Measurements from ENCODE around the gene SPON2.

Gene SPON2

DNA sequence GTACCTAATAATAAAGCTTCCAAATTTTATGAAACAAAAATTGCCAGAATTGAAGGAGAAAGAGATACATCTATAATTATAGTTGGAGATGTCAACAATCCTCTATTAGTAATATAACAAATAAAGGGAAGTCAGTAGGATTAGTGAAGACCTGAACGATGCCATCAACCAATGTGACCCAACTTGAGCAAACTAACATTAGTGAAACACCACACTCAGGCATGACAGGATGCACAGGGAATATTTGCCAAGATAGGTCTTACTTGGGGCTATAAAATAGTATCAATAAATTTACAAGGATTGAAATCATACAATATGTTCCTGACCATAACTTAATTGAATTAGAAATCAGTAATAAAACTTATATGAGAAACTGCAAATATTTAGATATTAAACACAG, 12.0 kb downstream of the SPON2 start:
- Mint-ChIP-seq H3K36me3 (peaks cover 8% of the 10 kb centered on the region), H3K9me3 (ENCODE audit: low read depth) (peaks cover 6% of the 10 kb centered on the region), H3K4me1 (ENCODE audit: low read depth) (peaks cover 5% of the 10 kb centered on the region), H3K4me3 (no peak overlapping the region), H3K27ac (no peak overlapping the region), H3K27me3 (no peaks in the 10 kb centered on the region)

GRCh38 chr4:1156069-1156468, 16.3 kb downstream of the SPON2 start:
- H3K27ac Mint-ChIP-seq: no peak overlapping the region
- H3K9me3 Mint-ChIP-seq (ENCODE audit: low read depth): peaks cover 6% of the 10 kb centered on the region
- H3K4me3 Mint-ChIP-seq: no peak overlapping the region
- H3K4me1 Mint-ChIP-seq (ENCODE audit: low read depth): peaks cover 3% of the 10 kb centered on the region
- H3K36me3 Mint-ChIP-seq: peaks cover 8% of the 10 kb centered on the region
- peaks cover 5% of the 10 kb centered on the region for H3K27me3 Mint-ChIP-seq

DNA sequence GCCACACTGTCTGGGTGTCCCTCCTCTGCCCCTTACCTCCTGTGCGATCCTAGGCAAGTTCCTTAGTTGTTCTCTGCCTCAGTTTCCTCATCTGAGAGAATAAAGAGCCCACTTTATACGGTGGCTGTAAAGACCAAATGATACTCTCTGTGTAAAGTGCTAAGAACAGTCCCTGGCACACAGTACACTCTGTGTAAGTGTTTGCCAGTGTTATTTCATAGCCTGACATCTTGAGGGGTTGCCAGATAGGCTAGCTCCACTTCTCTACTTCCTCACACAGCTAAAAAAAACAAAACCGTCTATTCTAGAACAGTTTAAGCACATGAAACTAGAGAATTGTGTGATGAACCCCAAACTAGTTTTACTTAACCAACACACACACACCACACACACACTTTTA, 17.1 kb downstream of the SPON2 start:
- peaks cover 3% of the 10 kb centered on the region for H3K4me1 Mint-ChIP-seq (ENCODE audit: low read depth)
- H3K9me3 Mint-ChIP-seq (ENCODE audit: low read depth): peaks cover 6% of the 10 kb centered on the region
- peaks cover 8% of the 10 kb centered on the region for H3K36me3 Mint-ChIP-seq
- no peak overlapping the region for H3K4me3 Mint-ChIP-seq
- H3K27ac Mint-ChIP-seq: no peak overlapping the region
- peaks cover 5% of the 10 kb centered on the region for H3K27me3 Mint-ChIP-seq

DNA sequence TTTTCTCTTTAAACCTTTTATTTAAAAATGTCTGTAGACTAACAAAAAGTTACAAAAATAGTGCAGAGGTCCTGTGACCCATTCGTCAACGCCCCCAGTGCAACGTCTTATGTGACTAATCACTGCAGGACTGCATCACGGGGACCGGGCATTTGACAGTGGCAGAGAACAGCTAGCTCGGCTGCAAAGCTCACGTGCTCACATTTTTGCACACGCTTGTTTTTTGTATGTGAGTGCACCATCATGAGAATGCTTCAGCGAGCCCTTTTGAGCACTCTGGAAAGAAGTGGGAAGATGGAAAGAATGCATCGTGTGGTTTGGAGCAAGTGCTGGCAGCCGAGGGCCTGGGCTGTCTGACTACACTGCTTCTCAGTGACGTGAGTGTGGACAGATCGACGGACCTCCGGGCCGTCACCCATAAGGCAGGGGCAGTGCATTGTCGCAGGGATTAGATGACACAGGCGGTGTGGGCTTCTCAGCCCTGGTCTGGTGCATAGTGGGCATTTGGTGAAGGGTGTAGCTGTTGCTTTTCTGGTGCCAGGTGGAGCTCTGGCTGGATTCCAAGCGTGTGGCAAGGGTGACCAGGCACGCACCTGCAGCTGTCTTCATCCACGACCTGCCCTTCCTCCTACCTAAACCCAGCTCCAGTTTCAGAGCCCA, 17.7 kb downstream of the SPON2 start:
- Mint-ChIP-seq H3K4me3 (no peak overlapping the region), H3K36me3 (peaks cover 8% of the 10 kb centered on the region), H3K27ac (no peak overlapping the region), H3K4me1 (ENCODE audit: low read depth) (peaks cover 3% of the 10 kb centered on the region), H3K9me3 (ENCODE audit: low read depth) (peaks cover 6% of the 10 kb centered on the region), H3K27me3 (peaks cover 5% of the 10 kb centered on the region)

DNA sequence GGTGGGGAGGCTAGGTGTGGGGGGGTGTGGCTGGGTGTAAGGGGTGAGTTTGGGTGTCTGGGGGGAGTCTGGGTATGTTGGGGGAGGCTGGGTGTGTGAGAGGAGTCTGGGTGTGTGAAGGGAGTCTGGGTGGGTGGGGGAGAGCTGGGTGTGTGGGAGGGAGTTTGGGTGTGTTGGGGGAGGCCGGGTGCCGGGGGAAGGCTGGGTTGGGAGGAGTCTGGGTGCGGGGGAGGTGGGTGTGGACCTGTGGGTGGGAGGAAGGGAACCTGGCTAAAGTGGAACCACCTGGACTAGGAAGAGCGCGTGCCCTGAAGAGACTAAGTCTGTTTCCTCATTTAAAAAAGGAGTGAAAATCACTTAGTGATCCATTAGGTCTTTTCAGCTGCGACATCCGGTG, 18.3 kb downstream of the SPON2 start:
- Mint-ChIP-seq H3K27ac (no peak overlapping the region), H3K4me1 (ENCODE audit: low read depth) (peaks cover 3% of the 10 kb centered on the region), H3K4me3 (no peak overlapping the region), H3K27me3 (peaks cover 5% of the 10 kb centered on the region), H3K36me3 (peaks cover 6% of the 10 kb centered on the region), H3K9me3 (ENCODE audit: low read depth) (peaks cover 6% of the 10 kb centered on the region)

GRCh38 chr4:1153567-1154090, 18.8 kb downstream of the SPON2 start:
- H3K27ac Mint-ChIP-seq: no peak overlapping the region
- H3K36me3 Mint-ChIP-seq: peaks cover 6% of the 10 kb centered on the region
- H3K4me3 Mint-ChIP-seq: no peak overlapping the region
- peaks cover 3% of the 10 kb centered on the region for H3K4me1 Mint-ChIP-seq (ENCODE audit: low read depth)
- H3K27me3 Mint-ChIP-seq: peaks cover 5% of the 10 kb centered on the region
- peaks cover 6% of the 10 kb centered on the region for H3K9me3 Mint-ChIP-seq (ENCODE audit: low read depth)

- H3K4me3 Mint-ChIP-seq: no peak overlapping the region
- no peaks in the 10 kb centered on the region for H3K36me3 Mint-ChIP-seq
- H3K9me3 Mint-ChIP-seq (ENCODE audit: low read depth): no peaks in the 10 kb centered on the region
- peaks cover 3% of the 10 kb centered on the region for H3K4me1 Mint-ChIP-seq (ENCODE audit: low read depth)
- H3K27me3 Mint-ChIP-seq: peaks cover 5% of the 10 kb centered on the region
- H3K27ac Mint-ChIP-seq: no peak overlapping the region
Measured at GRCh38 chr4:1152290-1152689, 20.1 kb downstream of the SPON2 start.

- peaks cover 3% of the 10 kb centered on the region for H3K4me1 Mint-ChIP-seq (ENCODE audit: low read depth)
- peaks cover 5% of the 10 kb centered on the region for H3K27me3 Mint-ChIP-seq
- H3K4me3 Mint-ChIP-seq: no peak overlapping the region
- H3K27ac Mint-ChIP-seq: no peak overlapping the region
- H3K36me3 Mint-ChIP-seq: no peaks in the 10 kb centered on the region
- H3K9me3 Mint-ChIP-seq (ENCODE audit: low read depth): no peaks in the 10 kb centered on the region
Measured at GRCh38 chr4:1151541-1151940, 20.8 kb downstream of the SPON2 start.

DNA sequence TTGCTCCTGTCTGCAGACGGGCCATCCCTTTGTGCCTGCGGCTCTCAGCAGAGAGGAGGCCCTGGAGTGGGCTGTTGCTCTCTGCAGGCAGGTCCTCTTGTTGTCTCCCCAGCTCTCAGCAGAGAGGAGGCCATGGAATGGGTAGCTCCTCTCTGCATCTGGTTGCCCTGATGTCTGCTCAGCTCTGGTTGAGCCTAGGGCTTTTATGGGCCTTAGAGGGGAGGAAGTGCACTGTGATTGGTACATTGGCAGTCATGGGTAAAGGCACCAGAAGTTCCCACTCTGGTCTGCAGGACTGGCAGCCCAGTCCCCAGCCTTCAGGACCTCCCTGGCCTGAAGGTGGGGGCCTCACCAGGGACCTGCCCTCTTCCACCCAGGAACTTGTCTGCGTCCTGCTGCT, 21.5 kb downstream of the SPON2 start:
- H3K9me3 Mint-ChIP-seq (ENCODE audit: low read depth): no peaks in the 10 kb centered on the region
- peaks cover 5% of the 10 kb centered on the region for H3K27me3 Mint-ChIP-seq
- H3K4me3 Mint-ChIP-seq: no peak overlapping the region
- H3K27ac Mint-ChIP-seq: no peak overlapping the region
- H3K36me3 Mint-ChIP-seq: no peaks in the 10 kb centered on the region
- H3K4me1 Mint-ChIP-seq (ENCODE audit: low read depth): peaks cover 3% of the 10 kb centered on the region

DNA sequence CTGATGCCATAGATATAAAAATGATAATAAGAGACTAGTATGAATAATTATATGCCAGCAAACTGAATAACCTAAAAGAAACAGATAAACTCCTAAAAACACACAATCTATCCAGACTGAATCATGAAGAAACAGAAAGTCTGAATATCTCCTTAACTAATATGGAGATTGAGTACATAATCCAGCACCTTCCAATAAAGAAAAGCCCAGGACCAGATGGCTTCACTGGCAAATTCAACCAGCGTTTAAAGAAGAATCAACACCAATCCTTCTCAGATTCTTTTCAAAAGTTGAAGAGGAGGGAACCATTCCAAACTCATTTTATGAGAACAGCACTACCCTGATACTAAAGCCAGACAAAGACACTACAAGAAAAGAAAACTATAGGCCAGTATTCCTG, 32.5 kb downstream of the SPON2 start:
- Mint-ChIP-seq H3K9me3 (ENCODE audit: low read depth) (no peaks in the 10 kb centered on the region), H3K27ac (no peak overlapping the region), H3K4me3 (no peak overlapping the region), H3K36me3 (no peaks in the 10 kb centered on the region), H3K4me1 (ENCODE audit: low read depth) (peaks cover 16% of the 10 kb centered on the region), H3K27me3 (peaks cover 4% of the 10 kb centered on the region)

DNA sequence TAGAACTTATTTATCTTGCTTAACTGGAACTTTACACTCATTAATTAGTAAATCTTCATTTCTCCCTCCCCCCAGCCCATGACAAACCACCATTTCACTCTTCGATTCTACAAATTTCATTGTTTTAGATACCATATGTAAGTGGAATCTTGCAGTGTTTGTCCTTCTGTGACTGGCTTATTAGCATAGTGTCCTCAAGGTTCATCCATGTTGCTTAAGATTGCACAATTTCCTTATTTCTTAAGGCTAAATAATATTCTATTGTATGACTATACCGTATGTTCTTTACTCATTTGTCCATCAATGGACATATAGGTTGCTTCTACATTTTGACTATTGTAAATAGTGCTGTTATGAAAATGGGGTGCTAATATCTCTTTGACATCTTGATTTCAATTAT, 34.5 kb downstream of the SPON2 start:
- H3K36me3 Mint-ChIP-seq: no peaks in the 10 kb centered on the region
- peak overlapping the region; percentile 80 for H3K4me3 Mint-ChIP-seq
- no peaks in the 10 kb centered on the region for H3K9me3 Mint-ChIP-seq (ENCODE audit: low read depth)
- H3K27ac Mint-ChIP-seq: no peak overlapping the region
- H3K27me3 Mint-ChIP-seq: peaks cover 2% of the 10 kb centered on the region
- peaks cover 16% of the 10 kb centered on the region for H3K4me1 Mint-ChIP-seq (ENCODE audit: low read depth)

- H3K27ac Mint-ChIP-seq: peak overlapping the region; percentile 29
Measured at GRCh38 chr4:1137063-1137776, 35.2 kb downstream of the SPON2 start.

DNA sequence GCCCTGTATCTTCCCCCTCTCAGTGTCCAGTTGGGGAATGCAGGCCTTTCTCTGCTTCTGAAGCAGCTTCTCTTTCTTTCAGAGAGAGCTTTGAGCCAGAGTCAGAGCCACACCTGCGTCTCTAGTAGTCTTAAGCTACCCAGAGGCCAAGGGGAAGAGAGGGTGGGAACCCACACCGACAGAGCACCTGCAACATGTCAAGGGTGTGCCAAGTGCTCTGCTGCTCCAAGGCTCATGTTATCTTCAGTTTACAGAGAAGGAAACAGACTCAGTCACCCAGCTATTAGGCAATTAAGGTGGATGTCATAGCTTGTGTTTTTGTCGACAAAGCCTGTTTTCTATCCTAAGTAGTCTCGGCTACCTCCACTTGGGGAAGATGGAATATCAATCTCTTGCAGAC, 36.3 kb downstream of the SPON2 start:
- peak overlapping the region; percentile 57 for H3K4me3 Mint-ChIP-seq
- peaks cover 2% of the 10 kb centered on the region for H3K27me3 Mint-ChIP-seq
- H3K4me1 Mint-ChIP-seq (ENCODE audit: low read depth): peaks cover 16% of the 10 kb centered on the region
- no peaks in the 10 kb centered on the region for H3K36me3 Mint-ChIP-seq
- no peak overlapping the region for H3K27ac Mint-ChIP-seq
- no peaks in the 10 kb centered on the region for H3K9me3 Mint-ChIP-seq (ENCODE audit: low read depth)

More at GRCh38 chr4:1137063-1137776, 35.2 kb downstream of the SPON2 start:
- Mint-ChIP-seq H3K9me3 (ENCODE audit: low read depth) (no peaks in the 10 kb centered on the region), H3K4me3 (peak overlapping the region; percentile 80), H3K36me3 (no peaks in the 10 kb centered on the region), H3K4me1 (ENCODE audit: low read depth) (peaks cover 16% of the 10 kb centered on the region), H3K27me3 (peaks cover 2% of the 10 kb centered on the region)

DNA sequence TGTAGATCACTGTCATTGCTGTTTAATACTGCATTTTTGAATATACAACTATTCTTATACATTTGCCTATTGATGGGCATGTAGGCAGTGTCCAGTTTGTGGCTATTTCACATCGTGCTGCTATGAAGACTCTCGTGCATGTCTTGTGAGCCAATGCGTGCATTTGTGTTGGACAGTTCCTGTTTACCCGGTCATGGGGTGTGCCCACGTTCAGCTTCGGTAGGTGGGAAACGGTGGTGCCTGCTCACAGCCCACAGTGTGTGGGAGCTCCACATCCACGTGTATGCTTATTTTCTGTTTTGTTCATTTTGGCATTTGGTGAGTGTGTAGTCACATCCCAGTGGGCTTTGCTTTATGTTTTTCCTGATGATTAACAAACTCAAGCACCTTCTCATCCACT, 39.4 kb downstream of the SPON2 start:
- no peak overlapping the region for H3K27ac Mint-ChIP-seq
- peaks cover 17% of the 10 kb centered on the region for H3K4me1 Mint-ChIP-seq (ENCODE audit: low read depth)
- H3K27me3 Mint-ChIP-seq: no peaks in the 10 kb centered on the region
- no peaks in the 10 kb centered on the region for H3K36me3 Mint-ChIP-seq
- no peak overlapping the region for H3K4me3 Mint-ChIP-seq
- no peaks in the 10 kb centered on the region for H3K9me3 Mint-ChIP-seq (ENCODE audit: low read depth)

DNA sequence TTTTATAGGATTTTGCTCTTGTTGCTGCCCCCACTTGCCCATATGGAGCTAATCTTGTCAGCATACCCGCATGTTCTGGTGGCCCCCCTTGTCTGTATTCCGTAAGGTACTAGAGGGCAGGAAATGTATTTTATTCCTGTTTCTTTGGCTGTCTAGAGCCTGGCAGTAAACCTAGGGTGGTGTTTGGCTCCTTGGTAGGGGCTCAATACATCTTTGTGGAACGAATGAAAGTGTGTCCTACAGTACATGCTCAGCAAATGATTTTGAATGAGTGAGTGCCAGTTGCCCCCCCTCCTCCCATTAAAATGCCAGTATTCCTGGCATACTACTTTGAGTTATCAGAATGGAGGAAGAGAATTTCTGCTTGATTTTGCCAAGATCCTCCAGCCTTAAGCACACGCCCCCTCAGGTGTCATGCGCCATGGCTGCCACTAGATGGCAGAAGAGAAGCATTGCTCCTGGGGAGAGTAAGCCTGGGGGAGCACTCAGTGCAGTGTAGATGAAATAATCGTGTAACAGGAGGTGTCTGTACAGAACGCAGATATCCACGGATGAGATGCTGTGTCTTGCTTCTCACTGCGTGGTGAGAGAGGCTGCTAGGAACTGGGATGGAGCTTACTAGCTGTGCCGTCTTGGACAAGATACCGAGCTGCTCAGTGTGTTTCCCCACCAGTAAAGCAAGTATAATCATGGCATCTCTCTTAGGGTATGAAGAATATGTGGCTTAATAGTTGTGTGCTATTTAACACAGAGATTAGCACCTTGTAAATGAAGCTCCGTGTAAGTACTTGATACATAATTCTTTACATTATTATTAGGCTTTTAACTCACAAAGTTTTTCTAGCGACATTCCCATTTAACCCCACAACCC, 41.8 kb downstream of the SPON2 start:
- Mint-ChIP-seq H3K9me3 (ENCODE audit: low read depth) (no peaks in the 10 kb centered on the region), H3K4me3 (no peak overlapping the region), H3K4me1 (ENCODE audit: low read depth) (peaks cover 2% of the 10 kb centered on the region), H3K27me3 (peaks cover 9% of the 10 kb centered on the region), H3K27ac (no peak overlapping the region), H3K36me3 (no peaks in the 10 kb centered on the region)
